HG02678 (cell line): Measurements from ENCODE around the gene NHERF2.

Experiments
- ATAC-seq: cut with Tn5 transposase; IDR thresholded peaks from one replicate; pipeline ENCODE4 v1.9.1; 2021; ENCODE audit warnings: mild to moderate bottlenecking, moderate library complexity; ENCODE audit not compliant: unreplicated experiment

The NHERF2 gene

DNA sequence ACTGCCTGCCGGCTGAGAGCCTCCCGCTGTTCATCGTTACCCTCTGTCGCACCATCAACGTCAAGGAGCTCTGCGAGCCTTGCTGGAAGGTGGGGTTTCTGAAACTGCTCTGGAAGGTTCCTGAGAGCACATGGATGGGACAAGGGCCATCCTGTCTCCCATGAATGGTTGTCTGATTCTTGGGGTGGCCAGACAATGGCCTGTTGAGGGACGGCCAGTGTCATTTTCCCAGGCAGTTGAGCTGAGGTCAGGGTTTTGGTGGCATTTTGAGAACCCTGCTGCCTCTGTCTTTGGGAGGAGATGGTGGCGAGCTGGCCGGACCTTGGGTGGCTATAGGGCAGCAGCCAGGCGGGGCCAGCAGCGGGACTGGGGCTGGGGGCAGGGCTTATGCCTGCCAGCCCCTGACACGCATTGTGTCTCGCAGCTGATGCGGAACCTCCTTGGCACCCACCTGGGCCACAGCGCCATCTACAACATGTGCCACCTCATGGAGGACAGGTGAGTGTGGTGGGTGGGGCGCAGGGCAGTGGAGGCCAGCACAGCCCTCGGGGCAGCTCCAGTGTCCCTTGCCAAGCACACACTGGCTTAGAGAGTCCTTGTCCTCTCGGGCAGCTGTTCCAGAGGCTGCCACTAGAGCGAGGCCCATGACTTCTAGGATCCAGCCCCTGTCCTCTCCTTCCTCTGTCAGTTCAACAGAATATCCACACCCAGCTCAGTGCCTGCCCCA lies 30.1 kb downstream of the NHERF2 start:
- no peak for ATAC-seq

DNA sequence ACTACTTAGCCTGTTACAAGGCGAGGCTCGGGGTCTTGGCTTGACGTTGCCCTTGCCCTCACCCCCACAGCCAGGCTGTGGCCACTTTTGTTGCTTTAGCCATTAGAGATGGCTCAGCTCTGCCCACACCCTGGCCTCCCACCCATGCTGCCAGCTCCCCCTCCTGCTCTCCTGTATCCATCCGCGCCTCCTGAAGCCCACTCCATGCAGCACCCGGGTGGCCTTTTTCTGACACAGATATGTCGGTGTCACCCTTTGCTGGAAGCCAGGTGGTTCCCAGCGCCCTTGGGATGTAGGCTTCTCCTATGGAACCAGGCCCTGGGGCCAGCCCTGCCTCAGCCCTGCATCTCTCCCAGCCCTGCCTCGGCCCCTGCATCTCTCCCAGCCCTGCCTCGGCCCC lies 30.7 kb downstream of the NHERF2 start:
- no peak for ATAC-seq

DNA sequence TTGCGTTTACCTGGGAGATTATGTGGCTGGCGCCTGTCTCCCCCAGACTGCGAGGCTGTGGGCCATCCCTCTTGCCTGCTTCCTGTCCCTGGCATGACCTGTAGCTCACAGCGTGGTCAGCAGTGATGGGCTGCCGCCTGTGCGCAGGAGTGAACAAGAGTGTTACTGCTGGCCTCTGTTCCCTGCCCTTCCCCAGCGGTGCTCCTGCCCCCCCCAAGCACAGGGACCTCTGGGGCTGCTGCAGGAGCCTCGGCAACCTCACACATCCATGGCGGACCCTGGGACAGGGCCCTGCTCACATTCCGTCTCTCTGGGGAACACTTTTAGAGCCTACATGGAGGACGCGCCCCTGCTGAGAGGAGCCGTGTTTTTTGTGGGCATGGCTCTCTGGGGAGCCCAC lies 31.7 kb downstream of the NHERF2 start:
- no peak for ATAC-seq

DNA sequence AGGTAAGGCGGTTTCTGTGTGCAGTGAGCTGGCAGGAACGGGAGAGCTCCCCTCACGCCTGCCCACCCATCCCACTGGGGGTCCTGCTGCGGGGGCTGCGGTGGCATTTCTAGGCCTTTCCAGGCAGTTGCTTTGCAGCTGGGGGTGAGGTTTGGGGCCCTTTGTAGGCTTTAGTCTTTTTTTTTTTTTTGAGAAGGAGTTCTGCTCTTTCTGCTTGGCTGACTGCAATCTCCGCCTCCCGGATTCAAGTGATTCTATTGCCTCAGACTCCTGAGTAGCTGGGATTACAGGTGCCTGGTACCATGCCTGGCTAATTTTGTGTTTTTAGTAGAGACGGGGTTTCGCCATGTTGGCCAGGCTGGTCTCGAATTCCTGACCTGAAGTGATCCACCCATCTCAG lies 32.2 kb downstream of the NHERF2 start:
- no peak for ATAC-seq

DNA sequence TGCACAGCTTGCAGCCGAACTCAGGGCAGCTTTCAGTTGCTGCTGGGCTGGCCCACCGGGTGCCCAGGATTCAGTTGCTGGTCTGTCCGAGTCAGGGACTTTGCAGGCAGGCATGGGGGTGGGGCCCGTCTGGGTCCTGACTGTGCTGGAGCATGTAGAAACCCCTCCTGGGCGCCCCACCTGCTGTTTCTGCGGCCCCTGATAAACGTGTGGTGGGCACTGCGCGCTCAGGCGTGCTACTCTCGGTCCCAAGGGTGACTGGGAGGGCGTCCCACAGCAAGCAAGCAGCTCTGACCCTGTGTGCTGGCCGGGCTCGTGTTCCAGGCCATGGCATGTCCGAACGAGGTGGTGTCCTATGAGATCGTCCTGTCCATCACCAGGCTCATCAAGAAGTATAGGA lies 33.6 kb downstream of the NHERF2 start:
- ATAC-seq, result no peak

DNA sequence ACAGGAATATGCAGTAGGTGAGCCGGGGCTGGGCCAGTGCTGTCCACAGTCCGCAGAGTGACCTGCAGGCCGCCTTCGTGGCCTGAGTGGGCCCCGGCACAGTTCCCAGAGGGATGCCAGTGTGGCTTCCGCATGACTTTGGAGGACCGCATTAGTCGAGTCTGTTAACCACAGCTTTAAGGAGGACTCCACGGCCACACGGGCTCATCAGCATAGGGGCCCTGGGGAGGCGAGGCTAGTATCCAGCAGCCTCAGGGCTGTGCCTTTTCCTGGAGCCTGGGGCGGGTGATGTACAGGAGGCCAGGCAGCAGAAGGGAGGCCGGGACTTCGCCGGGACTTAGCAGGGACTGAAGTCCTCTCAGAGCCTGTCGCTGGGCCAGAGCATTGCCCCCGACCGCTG lies 34.3 kb downstream of the NHERF2 start:
- ATAC-seq, result no peak

DNA sequence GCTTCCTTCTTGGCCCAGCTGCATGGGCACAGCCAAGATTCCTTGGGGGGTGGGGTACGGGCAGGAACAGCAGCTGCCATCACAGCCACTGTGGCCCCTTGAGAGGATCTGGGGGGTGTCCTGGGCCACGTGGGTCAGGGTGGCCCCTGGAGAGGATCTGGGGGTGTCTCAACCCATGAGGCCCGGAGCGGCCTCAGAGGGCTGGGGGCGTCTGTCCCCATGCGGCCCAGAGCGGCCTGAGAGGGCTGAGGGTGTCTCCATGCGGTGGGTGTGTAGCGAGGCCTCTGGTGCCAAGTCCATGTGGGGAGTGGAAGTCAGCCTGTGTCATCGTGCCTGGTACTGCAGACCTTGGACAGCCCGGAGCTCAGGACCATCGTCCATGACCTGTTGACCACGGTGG lies 34.8 kb downstream of the NHERF2 start:
- no peak for ATAC-seq

DNA sequence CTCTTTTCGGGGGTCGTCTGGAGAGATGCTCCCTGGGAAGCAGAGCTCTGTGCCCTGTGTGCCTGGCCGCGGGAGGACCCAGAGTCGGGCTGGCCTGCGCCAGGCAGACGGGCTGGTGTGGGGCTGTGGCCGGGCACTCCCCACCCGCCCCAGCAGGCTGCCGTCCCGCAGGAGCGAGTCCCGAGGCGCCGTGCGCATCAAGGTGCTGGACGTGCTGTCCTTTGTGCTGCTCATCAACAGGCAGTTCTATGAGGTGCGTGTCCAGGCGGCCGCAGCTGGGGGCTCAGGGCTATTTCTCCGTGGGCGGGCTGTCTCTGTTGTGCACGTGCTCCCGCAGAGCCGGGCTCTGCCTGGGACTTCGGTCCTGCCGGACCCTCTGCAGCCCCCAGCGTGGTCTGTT lies 36.1 kb downstream of the NHERF2 start:
- ATAC-seq, result no peak

DNA sequence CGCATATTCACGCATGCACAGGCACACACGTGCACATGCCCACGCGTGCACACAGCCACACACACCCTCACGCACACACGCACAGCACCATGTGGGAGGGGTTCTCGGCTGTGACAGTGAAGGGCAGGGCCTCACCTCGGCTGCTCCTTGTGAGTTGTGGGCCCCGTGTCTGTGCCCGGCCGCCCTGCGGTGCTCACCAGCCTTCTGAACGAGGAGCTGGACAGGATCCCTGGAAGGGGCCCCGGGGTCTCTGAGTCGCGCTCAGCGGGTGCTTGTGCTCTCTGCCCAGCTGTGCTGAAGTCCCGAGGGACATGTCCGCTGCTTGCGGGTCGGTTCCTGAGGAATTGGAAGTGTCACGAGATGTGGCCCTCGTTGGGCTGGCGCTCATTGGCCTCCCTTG lies 37.2 kb downstream of the NHERF2 start:
- ATAC-seq, result no peak

DNA sequence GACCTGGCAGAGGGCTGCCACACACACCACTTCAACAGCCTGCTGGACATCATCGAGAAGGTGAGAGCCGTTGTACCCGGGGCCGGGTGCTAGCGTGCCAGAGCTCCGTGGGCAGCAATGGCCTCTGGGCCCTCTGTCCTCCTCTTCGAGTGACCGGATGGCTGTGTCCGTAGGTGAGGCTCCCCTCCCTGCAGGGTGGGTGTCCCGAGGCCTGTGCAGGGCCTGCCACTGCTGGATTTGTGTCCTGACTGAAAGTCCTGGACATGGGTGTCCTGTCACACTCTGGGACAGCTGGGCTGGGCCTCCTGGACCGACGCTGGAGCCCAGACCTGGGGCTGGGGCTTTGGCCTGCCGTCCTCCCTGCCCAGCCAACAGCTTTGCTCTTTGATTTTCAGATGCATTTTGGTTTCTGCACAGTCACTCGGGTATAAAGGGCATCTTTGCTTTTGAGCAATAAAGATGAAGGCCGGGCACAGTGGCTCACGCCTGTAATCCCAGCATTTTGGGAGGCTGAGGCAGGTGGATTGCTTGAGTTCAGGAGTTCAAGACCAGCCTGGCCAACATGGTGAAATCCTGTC lies 37.8 kb downstream of the NHERF2 start:
- no peak for ATAC-seq

DNA sequence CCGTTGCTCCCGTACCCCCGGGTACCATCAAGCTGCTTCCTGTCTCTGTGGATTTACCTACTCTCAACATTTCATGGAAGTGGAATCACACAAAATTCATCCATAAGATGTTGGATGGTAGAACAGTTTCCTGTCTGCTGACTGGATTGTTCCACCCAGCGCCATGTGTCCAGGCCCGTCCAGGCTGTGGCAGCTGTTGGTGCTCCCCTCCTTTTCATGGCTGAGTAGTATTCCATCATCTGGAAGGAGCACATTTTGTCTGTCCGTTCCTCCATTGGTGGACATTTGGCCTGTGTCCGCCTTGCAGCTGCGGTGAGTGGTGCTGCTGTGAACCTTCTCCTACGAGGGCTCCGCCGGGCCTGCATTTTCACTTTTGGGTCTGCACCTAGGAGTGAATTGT lies 39.4 kb downstream of the NHERF2 start:
- no peak for ATAC-seq

DNA sequence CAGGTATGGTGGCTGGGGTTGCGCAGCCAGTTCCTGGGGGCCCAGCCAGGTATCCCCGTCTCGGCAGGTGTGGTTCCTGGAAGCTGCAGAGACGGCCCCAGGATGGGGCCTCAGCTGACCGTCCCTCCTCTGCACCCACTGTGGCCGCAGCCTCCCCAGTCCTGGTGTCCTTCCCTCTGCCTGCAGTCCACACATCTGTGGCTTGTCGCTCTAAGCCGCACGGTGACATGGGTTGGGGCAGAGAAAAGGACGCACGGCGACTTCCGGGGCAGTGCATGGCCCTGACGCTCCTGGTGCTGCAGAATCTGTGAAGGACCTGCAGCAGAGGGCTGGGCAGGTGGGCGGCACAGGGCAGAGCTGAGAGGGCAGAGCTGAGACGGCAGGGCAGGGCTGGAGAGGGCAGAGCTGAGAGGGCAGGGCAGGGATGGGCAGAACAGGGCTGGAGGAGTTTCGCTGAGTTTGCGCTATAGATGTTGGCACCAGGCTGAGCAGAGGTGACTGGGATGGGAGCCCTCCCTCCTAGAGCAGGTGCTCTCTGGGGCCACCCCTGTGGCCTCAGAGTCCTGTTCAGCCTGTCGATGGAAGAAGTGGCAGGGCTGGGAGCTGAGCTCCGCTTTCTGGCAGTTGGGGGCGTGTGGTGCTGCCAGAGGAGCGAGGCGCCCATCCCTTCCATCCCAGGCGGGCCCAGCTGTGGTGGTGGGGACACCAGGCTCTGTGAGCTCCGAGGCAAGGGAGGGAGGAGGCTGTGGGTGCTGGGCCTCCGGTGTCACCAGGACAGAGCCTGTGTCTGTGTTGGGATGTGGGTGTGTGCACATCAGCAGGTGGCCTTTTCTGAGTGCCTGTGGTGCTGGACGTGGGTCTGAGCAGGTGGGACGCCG lies 44.1 kb downstream of the NHERF2 start:
- no peak for ATAC-seq

DNA sequence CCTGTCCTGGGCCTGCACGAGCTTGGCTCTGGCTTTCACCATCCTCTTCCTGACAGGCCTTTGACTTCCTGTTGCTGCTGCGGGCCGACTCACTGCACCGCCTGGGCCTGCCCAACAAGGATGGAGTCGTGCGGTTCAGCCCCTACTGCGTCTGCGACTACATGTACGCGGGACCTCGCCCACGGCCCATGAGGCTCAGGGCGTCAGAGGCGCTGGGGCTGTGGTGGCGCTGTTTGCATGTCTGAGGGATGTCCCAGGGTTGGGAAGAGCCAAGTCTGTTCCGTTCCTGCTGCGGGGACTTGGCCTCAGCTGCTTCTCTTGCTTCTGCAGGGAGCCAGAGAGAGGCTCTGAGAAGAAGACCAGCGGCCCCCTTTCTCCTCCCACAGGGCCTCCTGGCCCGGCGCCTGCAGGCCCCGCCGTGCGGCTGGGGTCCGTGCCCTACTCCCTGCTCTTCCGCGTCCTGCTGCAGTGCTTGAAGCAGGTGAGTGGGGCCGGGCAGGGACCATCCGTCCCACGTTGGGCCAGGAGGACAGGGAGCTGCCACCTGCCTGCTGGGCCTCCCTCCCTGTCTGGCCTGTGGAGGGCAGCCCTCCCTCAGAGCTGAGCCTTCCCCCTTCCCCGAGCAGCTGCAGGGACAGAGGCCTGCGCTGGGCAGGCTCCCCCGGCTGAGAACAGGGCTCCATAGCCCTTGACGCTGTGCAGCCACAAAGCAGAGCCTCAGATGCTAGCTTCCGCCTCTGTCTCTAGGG lies 44.9 kb downstream of the NHERF2 start:
- ATAC-seq, result no peak

DNA sequence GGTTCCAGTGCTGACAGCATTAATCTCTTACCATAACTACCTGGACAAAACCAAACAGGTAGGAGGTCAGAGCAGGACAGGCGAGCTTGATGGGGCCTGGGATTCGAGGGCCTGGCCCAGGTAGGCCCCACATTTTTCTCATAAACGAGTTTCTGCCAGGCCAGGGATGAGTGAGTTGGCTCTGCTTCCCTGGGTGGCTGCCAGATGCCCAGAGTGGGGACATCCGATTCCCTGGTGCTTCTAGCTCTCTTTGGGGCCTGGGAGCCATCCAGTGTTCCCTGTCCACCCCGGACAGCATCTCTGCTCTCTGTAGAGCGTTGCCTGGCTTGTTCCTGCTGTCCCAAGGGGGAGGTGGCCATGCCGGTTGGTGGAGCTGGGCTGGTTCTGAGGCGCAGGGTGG lies 46.2 kb downstream of the NHERF2 start:
- no peak for ATAC-seq

DNA sequence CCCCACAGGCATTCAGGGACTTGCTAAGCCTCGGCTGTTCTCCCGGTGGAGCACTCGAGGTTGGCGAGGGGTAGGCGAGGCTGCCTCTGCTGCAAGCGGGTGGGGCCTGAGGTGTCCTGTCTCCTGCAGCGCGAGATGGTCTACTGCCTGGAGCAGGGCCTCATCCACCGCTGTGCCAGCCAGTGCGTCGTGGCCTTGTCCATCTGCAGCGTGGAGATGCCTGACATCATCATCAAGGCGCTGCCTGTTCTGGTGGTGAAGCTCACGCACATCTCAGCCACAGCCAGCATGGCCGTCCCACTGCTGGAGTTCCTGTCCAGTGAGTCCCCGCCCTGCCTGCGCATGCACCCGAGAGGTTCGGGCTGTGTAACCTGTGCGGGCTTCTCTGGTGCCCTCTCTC lies 47.4 kb downstream of the NHERF2 start:
- ATAC-seq, result no peak

DNA sequence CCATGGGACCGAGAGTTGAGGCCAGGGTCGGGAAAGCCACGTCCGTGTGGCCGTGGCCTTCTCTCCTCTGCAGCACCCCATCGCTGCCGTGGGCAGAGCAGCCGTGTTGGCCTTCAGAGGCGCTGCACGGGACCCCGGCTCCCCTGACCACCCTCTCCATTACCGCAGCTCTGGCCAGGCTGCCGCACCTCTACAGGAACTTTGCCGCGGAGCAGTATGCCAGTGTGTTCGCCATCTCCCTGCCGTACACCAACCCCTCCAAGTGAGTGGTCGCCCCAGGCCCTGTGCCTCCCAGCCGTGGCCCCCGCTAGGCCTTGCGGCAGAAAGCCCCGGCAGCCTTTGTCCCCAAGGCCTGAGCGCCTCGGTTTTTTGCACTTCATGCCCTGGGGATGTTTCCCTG lies 48.9 kb downstream of the NHERF2 start:
- no peak for ATAC-seq

DNA sequence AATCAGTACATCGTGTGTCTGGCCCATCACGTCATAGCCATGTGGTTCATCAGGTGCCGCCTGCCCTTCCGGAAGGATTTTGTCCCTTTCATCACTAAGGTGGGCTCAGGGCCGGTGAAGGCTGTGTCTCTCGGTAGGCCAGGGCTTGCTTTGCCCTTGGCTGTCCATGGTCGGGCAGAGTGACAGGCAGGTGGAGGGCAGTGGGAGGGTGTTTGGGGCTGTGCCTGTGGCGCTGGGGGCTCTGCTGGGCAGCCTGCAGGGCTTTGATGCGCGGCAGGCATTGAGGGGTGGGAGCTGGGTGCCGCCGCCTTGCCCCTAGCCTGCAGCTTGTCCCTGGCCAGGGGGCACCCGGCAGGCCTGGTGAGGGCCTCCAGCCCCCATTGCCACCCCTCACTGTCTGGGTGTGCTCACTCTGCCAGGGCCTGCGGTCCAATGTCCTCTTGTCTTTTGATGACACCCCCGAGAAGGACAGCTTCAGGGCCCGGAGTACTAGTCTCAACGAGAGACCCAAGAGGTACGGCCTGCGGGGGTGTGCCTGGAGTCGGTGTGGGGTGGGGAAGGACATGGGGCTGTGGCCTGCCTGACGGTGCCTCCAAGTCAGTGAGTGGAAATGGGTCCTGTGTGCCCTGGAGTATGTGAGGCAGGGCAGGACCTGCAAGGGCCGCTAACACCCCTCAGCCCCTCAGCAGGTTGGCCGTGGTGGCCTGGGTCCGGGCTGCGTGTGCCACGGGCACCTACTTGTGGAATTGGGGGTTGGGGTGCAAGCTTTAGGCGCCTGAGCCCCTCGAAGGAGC lies 49.6 kb downstream of the NHERF2 start:
- no peak for ATAC-seq

DNA sequence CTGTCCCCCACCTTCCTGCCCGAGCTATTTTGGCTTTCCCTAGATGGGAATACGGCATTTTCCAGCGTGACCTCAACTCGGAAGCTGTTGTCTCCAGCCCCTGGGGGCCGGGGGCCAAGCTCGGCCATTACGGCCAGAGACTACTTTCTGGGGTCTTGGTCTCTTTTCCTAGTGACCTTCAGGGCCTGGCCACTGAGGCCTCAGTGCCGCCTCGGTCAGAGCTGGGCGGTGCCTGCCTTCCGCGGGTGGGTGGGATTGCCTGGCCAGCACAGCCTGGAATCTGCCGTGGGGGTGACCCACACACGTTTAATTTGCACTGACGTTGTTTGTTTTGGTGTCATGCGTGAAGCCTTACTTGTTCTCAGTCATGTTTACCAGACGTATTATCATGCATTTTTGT lies 50.3 kb downstream of the NHERF2 start:
- ATAC-seq, result no peak

DNA sequence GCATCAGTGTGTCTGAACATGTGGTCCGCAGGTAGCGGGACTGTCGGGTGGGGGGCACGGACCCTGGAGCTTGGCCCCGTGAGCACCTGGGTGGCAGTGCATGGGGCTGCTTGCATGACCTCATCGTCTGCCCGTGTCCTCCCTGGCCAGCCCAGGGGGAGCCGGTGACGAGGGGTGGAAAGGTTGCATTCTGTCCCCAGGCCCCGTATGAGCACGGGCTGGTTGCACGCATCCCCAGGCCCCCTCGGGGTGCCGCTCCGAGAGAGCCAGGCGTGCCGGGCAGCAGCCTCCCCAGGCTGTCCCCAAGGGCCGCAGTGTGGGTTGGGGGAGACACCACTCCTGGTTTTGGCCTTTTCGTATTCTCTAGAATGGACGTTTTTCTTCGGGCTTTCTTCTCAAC lies 51.0 kb downstream of the NHERF2 start:
- ATAC-seq, result no peak

DNA sequence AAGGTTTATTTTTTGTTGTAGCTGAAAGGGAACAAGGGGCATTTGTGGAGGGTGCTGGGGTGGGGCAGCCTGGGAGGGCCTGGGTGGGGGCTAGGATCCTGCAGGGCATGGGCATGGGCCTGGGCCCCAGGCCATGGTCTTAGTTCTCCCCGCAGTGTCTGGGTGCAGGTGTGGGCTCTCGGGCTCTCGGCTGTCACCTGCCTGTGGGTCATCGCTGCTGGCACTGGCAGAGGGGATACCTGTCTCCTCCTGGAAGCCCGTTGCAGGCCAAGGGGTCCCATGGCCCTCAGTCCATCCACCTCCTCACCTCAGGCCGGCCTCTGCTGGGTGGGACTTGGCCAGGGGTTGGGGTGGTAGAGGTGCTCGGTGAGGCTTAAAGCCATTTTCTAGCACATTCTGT lies 51.4 kb downstream of the NHERF2 start:
- no peak for ATAC-seq

DNA sequence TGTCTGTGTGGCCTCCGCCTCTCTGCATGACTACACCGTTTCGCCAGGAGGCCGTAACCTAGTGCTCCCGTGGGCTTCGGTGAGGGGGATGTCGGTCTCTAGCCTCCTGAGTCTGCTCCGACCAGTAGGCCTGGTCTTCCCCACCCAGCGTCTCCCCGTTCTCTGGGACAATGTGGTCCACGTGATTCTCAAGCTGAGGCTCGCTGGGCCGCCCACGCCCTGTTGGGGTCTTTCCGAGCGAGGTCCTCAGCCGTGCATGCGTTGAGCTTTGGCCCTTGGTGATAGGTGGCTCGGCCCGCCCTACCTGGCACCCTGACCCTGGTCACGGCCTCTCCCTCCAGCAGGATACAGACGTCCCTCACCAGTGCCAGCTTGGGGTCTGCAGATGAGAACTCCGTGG lies 52.0 kb downstream of the NHERF2 start:
- no peak for ATAC-seq
